ENCODE results near the gene TMEM51. TPM values are rescaled to one million over a fixed set of nuclear protein-coding genes. Genes with fewer than 3 reads are reported as not detected.

The TMEM51 gene
- total and polyA plus RNA-seq, 9 of the 15 experiments (the other 6 are each of a cell fraction or from before 2014, with no cell fraction given), result 0.06 to 1.4 (median 0.58) TPM

DNA sequence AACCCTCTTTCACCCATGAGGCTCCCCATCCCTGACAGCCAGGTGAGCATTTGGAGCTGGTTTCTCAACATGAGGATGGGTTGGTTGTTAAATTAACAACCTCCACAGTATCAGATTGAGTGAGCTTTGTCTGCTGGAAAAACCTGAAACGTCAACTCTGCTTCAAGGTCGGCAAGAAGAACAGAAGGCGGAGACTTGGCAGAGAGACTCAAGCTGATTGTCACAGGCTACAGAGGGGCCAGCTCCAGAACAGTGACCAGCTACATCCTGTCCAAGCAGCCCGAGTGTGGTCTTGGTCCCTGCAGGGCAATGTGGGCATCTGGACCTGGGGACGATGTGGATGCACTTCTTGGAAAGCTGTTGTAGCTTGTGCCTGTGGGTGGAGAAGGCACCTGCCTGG, 36.6 kb upstream of the TMEM51 start (continued):
- TF ChIP-seq HMG20B (CRISPR knock-in tag; IDR thresholded peaks at IDR 0.05), result no peak
- TF ChIP-seq GATAD2B (IDR thresholded peaks at IDR 0.05; ENCODE audit: borderline replicate concordance), result no peak

GRCh38 chr1:15117671-15118325, 35.7 kb upstream of the TMEM51 start:
- Histone ChIP-seq H3K4me1 (replicated peaks in 1 of 2; ENCODE audit: control insufficient read depth in 2 of 2, insufficient read depth in 2 of 2, low read length in 2 of 2) (no peaks in the 10 kb centered on the region), H4K20me1 (replicated peaks; ENCODE audit: control insufficient read depth, insufficient read depth, low read length) (peaks cover 9% of the 10 kb centered on the region), H3K36me3 (ENCODE audit: control insufficient read depth, insufficient read depth, low read length) (no peaks in the 10 kb centered on the region), H3K27me3 (ENCODE audit: control insufficient read depth in 2 of 2, insufficient read depth in 2 of 2, low read length in 2 of 2) (peaks cover 50 to 78% of the 10 kb centered on the region in 2 experiments), H3K9ac (ENCODE audit: insufficient read depth in 1 of 2, low read depth in 2 of 2, low read length in 2 of 2) (no peak overlapping the region), H3K9me3 (replicated peaks; ENCODE audit: control insufficient read depth, insufficient read depth, low read depth, low read length) (no peaks in the 10 kb centered on the region), H3K9me1 (ENCODE audit: control insufficient read depth, insufficient read depth, low read length) (no peaks in the 10 kb centered on the region), H3K4me3 (no peak overlapping the region), H3K4me2 (ENCODE audit: insufficient read depth, low read length) (no peak overlapping the region), H3K79me2 (ENCODE audit: control insufficient read depth, insufficient read depth, low read length) (no peaks in the 10 kb centered on the region), H2AFZ (ENCODE audit: low read depth, low read length) (no peak overlapping the region), H3K27ac (ENCODE audit: extremely low read depth, low read depth, low read length) (no peak overlapping the region)
- DNase-seq (ENCODE audit: extremely low read depth in 1 of 4, low spot score in 3 of 4), result no peak
- intact Hi-C loops (cut with micrococcal nuclease), result no loop called here
- POLR2A ChIA-PET, result no interaction called here
- TF ChIP-seq RAD21 (CRISPR knock-in tag; conservative IDR thresholded peaks at IDR 0.05 in 1 of 2, IDR thresholded peaks at IDR 0.05 in 1 of 2), result no peak
- TF ChIP-seq ZNF175 (CRISPR knock-in tag; IDR thresholded peaks at IDR 0.05; ENCODE audit: low read depth), result no peak
- no peak for TF ChIP-seq TSC22D4 (tag; IDR thresholded peaks at IDR 0.05)
- TF ChIP-seq HLTF (IDR thresholded peaks at IDR 0.05), result no peak
- TF ChIP-seq BMI1 (IDR thresholded peaks at IDR 0.05; ENCODE audit: low read length), result no peak
- TF ChIP-seq ZNF592 (IDR thresholded peaks at IDR 0.05), result no peak
- TF ChIP-seq RBM25 (IDR thresholded peaks at IDR 0.05; ENCODE audit: low read depth, low read length, severe bottlenecking), result peak; percentile 65
- in situ Hi-C loops (cut with MboI), result no loop called here
- 2% methylated on average over 8 of the region's 8 CpGs for WGBS (ENCODE audit: insufficient coverage, low coverage, missing lambda C conversion rate)
- no peak for FAIRE-seq
- no peak for ATAC-seq
- CTCF ChIA-PET (ENCODE audit: low intra/inter-chr PET ratio), result no interaction called here
- no TSS peak for BruUV-seq (replicated peaks)
